GM12878 (cell line): ENCODE measurements around the gene SULT2B1. TPM values are rescaled to one million over a fixed set of nuclear protein-coding genes. Genes with fewer than 3 reads are reported as not detected.

ENCODE experiments used
- ATAC-seq: fragments of 200-7000 bp; cut with Tn5 transposase; 3 replicates; pipeline ENCODE4 v1.9.1; 2020; ENCODE audit warnings: mild to moderate bottlenecking, moderate library complexity
- BruUV-seq: library from RNA; stranded (reverse); fragments of 400-500 nt; replicated peaks from 2 replicates; lab custom pipeline; 2021; lab: Mats Ljungman, UMichigan
- CTCF ChIA-PET: fragments of 300-600 bp; sonication (Branson Sonifier 250); formaldehyde crosslinking; extraction: SDS; loops from one replicate; lab custom pipeline; 2021; ENCODE audit warnings: inconsistent platforms; lab: Yijun Ruan, JAX
- POLR2A ChIA-PET: fragments of 350-600 bp; formaldehyde crosslinking; extraction: SDS; loops from one replicate; lab custom pipeline; 2021; ENCODE audit warnings: inconsistent platforms; lab: Charles Lee
- RAD21 ChIA-PET: fragments of 300-600 bp; sonication (Branson Sonifier 250); formaldehyde crosslinking; loops from one replicate; lab custom pipeline; 2023; ENCODE audit warnings: antibody characterized with exemption; ENCODE audit not compliant: unreplicated experiment; lab: Charles Lee
- SMC1A ChIA-PET: fragments of 300-600 bp; sonication (Branson Sonifier 250); formaldehyde crosslinking; loops from one replicate; lab custom pipeline; 2023; ENCODE audit not compliant: unreplicated experiment, uncharacterized antibody; lab: Charles Lee
- DNase-seq: peaks from one replicate; pipeline ENCODE4 v3.0.0-alpha.2; 2011; ENCODE audit warnings: low read depth, low spot score
- FAIRE-seq: peaks from 3 replicates; lab custom pipeline; 2011; peaks lifted over from hg19 to GRCh38; lab: Jason Lieb, UNC
- H2AFZ ChIP-seq: 2 replicates; pipeline ENCODE4 v1.6.0; 2011; ENCODE audit warnings: low read depth, low read length, control low read depth; ENCODE audit not compliant: control insufficient read depth
- H3K27ac ChIP-seq: 2 replicates; pipeline ENCODE4 v1.5.1; 2011; ENCODE audit warnings: control low read depth; ENCODE audit not compliant: control insufficient read depth, insufficient read depth
- H3K27me3 ChIP-seq, 2 experiments: replicated peaks in 1 of 2; 2 replicates each; pipeline versions ENCODE4 v1.6.0 to v1.6.1; 2011; ENCODE audit warnings: low read length in 1 of 2; ENCODE audit not compliant: control insufficient read depth in 2 of 2, insufficient read depth in 2 of 2
- H3K36me3 ChIP-seq, 2 experiments: 2 replicates each; pipeline ENCODE4 v1.5.1; 2011; ENCODE audit warnings: low read length in 1 of 2; ENCODE audit not compliant: control insufficient read depth in 2 of 2, insufficient read depth in 2 of 2
- H3K4me1 ChIP-seq: 2 replicates; pipeline ENCODE4 v1.6.1; 2011; ENCODE audit warnings: mild to moderate bottlenecking, low read length, moderate library complexity, mixed read lengths; ENCODE audit not compliant: control insufficient read depth, insufficient read depth
- H3K4me2 ChIP-seq: 2 replicates; pipeline ENCODE4 v1.6.0; 2011; ENCODE audit warnings: control low read depth; ENCODE audit not compliant: control insufficient read depth, insufficient read depth
- H3K4me3 ChIP-seq: fragments of 200-600 bp; sonication (generic); 2 replicates; pipeline ENCODE4 v1.5.1; 2016
- H3K79me2 ChIP-seq: 2 replicates; pipeline ENCODE4 v1.6.0; 2011; ENCODE audit warnings: low read length; ENCODE audit not compliant: control insufficient read depth, insufficient read depth
- H3K9ac ChIP-seq: 2 replicates; pipeline ENCODE4 v1.8.0; 2011; ENCODE audit warnings: low read length, control low read depth, mixed read lengths; ENCODE audit not compliant: control insufficient read depth, insufficient read depth
- H3K9me3 ChIP-seq: replicated peaks from 3 replicates; pipeline ENCODE4 v1.5.1; 2011; ENCODE audit warnings: mild to moderate bottlenecking, low read length; ENCODE audit not compliant: control insufficient read depth, insufficient read depth
- H4K20me1 ChIP-seq: 2 replicates; pipeline ENCODE4 v1.6.0; 2011; ENCODE audit not compliant: control insufficient read depth, insufficient read depth
- CEBPZ ChIP-seq: fragments of 150-350 bp; IDR thresholded peaks from 2 replicates; pipeline ENCODE4 v1.6.1; 2016; ENCODE audit warnings: low read depth, low read length
- CREM ChIP-seq: IDR thresholded peaks from 2 replicates; pipeline ENCODE4 v1.6.1; 2014; ENCODE audit warnings: antibody characterized with exemption, low read depth
- IRF4 ChIP-seq: IDR thresholded peaks from 2 replicates; pipeline ENCODE4 v1.6.1; 2011; ENCODE audit warnings: low read depth, low read length
- MTA2 ChIP-seq: fragments of 450-650 bp; IDR thresholded peaks from 2 replicates; pipeline ENCODE4 v1.6.1; 2016; ENCODE audit warnings: low read depth, mild to moderate bottlenecking, moderate library complexity
- PKNOX1 ChIP-seq: fragments of 450-650 bp; IDR thresholded peaks from 2 replicates; pipeline ENCODE4 v1.6.1; 2016; ENCODE audit warnings: mild to moderate bottlenecking
- RAD21 ChIP-seq: IDR thresholded peaks from 2 replicates; pipeline ENCODE4 v1.6.1; 2011; ENCODE audit warnings: mild to moderate bottlenecking, low read depth, low read length, moderate library complexity; ENCODE audit not compliant: insufficient read depth
- SKIL ChIP-seq: fragments of 450-650 bp; IDR thresholded peaks from 2 replicates; pipeline ENCODE4 v1.6.1; 2017; ENCODE audit warnings: mild to moderate bottlenecking, low read depth, inconsistent platforms; ENCODE audit not compliant: poor library complexity, severe bottlenecking
- SMAD1 ChIP-seq: fragments of 450-650 bp; IDR thresholded peaks from 2 replicates; pipeline ENCODE4 v1.6.1; 2018; ENCODE audit warnings: mild to moderate bottlenecking, low read depth; ENCODE audit not compliant: partially characterized antibody
- SMARCA5 ChIP-seq: fragments of 450-650 bp; IDR thresholded peaks from 2 replicates; pipeline ENCODE4 v1.6.1; 2017; ENCODE audit warnings: mild to moderate bottlenecking
- SUZ12 ChIP-seq: fragments of 200-600 bp; sonication (generic); IDR thresholded peaks from one replicate; pipeline ENCODE4 v1.6.1; 2018; ENCODE audit warnings: antibody characterized with exemption, mild to moderate bottlenecking; ENCODE audit not compliant: unreplicated experiment
- WGBS: methylation state at CpG from one replicate; pipeline ENCODE4 v1.1.6; 2016; ENCODE audit warnings: low lambda C conversion rate; ENCODE audit not compliant: insufficient replicate concordance, insufficient coverage; ENCODE audit errors: missing lambda C conversion rate; 5-methylcytosine and 5-hydroxymethylcytosine counted together
- in situ Hi-C: fragments of 300-500 bp; cut with MboI; formaldehyde crosslinking; loops from 9 replicates; pipeline ENCODE4 v1.14.3; 2018; ENCODE audit warnings: mixed read lengths
- intact Hi-C: fragments of 100-400 bp; cut with micrococcal nuclease; formaldehyde crosslinking; loops from one replicate; pipeline ENCODE4 v1.14.2; 2022; ENCODE audit not compliant: unreplicated experiment
- polyA plus RNA-seq, 11 experiments: library from polyadenylated mRNA; depleted of rRNA in 4 of 11; unstranded in 6 of 11; stranded (reverse) in 5 of 11; fragments of >200 nt; fragmentation: Nextera tagmentation in 4 of 11; fragmentation: Illumina TruSeq in 1 of 11; extraction: Ambion mirVana in 4 of 11; extraction: Trizol in 1 of 11; gene quantifications; 1 replicate in 1 of 11; 2 replicates in 10 of 11; pipeline versions ENCODE4 v1.2.1 to v1.2.3, GENCODE V29; 2011 to 2016; ENCODE audit warnings: inconsistent platforms in 2 of 11, missing spikeins in 2 of 11, low read depth in 1 of 11
- total RNA-seq, 4 experiments: library from RNA; depleted of rRNA in 3 of 4; stranded (reverse); fragments of >200 nt in 3 of 4; fragmentation: Illumina TruSeq in 1 of 4; extraction: Trizol in 1 of 4; gene quantifications; 2 replicates each; pipeline versions ENCODE4 v1.2.1 to v1.2.3, GENCODE V29; 2013 to 2021
- TF ChIP-seq, protein P1 (sequence below): fragments of 450-650 bp; conservative IDR thresholded peaks from 2 replicates; pipeline ENCODE4 v1.6.1; 2017; ENCODE audit warnings: mild to moderate bottlenecking, moderate library complexity
- TF ChIP-seq, protein P2 (sequence below): IDR thresholded peaks from 2 replicates; pipeline ENCODE4 v1.6.1; 2011; ENCODE audit warnings: borderline replicate concordance, low read depth, mild to moderate bottlenecking, moderate library complexity, low read length; ENCODE audit not compliant: insufficient read depth, poor library complexity, severe bottlenecking

The SULT2B1 gene
- total and polyA plus RNA-seq, 10 of the 15 experiments (the other 5 are each of a cell fraction or from before 2014, with no cell fraction given), result 0.11 to 0.14 TPM; not detected in 8

GRCh38 chr19:48608798-48609263 lies 56.9 kb downstream of the SULT2B1 start:
- in situ Hi-C loops (no loop called here), intact Hi-C loops (no loop called here)
- ChIA-PET POLR2A (interaction anchor here (0.7 to 1.7 kb wide), 10 partner anchors 9 to 275 kb away, joined by 3 to 11 read pairs (median 4); partner anchors contain the start of gene SPHK2), SMC1A (interaction anchor here (0.6 to 2.3 kb wide), 11 partner anchors 14 to 157 kb away, joined by 3 to 6 read pairs (median 3); no protein-coding TSS in a partner anchor), CTCF (interaction anchor here (0.6 to 2.7 kb wide), 16 partner anchors 9 to 647 kb away, joined by 3 to 26 read pairs (median 5); partner anchors contain the start of gene CA11), RAD21 (interaction anchor here (0.6 to 2.4 kb wide), 16 partner anchors 9 to 295 kb away, joined by 3 to 16 read pairs (median 4); partner anchors contain the start of genes CA11, RPL18 and SPHK2)
- DNase-seq (no peak), ATAC-seq (peak; percentile 93), FAIRE-seq (peak; percentile 84)
- no TSS peak for BruUV-seq
- 2% methylated on average over 9 of the region's 9 CpGs for WGBS
- Histone ChIP-seq H3K4me3 (no peak overlapping the region), H3K36me3 (peaks cover 0 to 5% of the 10 kb centered on the region in 2 experiments; a peak in 2 of 4 replicates), H3K4me1 (no peaks in the 10 kb centered on the region), H3K9ac (no peak overlapping the region), H4K20me1 (no peaks in the 10 kb centered on the region), H3K9me3 (no peaks in the 10 kb centered on the region), H3K4me2 (0 out of 2 replicates have a peak overlapping the region, but pooled peaks have one; percentile 26), H3K27ac (no peak overlapping the region), H3K79me2 (no peaks in the 10 kb centered on the region), H3K27me3 (no peaks in the 10 kb centered on the region), H2AFZ (peak overlapping the region; percentile 59)
- TF ChIP-seq CREM (no peak), MTA2 (peak; percentile 42), CEBPZ (no peak), SKIL (peak; percentile 34), SMARCA5 (peak; percentile 56; the same call in 1 of the 2 replicates), SMAD1 (no peak), SUZ12 (no peak), RAD21 (peak; percentile 74), IRF4 (0 out of 2 replicates have a peak, but pooled peaks have one; percentile 13), PKNOX1 (0 out of 2 replicates have a peak, but pooled peaks have one; percentile 34)
- TF ChIP-seq, protein P1, sequence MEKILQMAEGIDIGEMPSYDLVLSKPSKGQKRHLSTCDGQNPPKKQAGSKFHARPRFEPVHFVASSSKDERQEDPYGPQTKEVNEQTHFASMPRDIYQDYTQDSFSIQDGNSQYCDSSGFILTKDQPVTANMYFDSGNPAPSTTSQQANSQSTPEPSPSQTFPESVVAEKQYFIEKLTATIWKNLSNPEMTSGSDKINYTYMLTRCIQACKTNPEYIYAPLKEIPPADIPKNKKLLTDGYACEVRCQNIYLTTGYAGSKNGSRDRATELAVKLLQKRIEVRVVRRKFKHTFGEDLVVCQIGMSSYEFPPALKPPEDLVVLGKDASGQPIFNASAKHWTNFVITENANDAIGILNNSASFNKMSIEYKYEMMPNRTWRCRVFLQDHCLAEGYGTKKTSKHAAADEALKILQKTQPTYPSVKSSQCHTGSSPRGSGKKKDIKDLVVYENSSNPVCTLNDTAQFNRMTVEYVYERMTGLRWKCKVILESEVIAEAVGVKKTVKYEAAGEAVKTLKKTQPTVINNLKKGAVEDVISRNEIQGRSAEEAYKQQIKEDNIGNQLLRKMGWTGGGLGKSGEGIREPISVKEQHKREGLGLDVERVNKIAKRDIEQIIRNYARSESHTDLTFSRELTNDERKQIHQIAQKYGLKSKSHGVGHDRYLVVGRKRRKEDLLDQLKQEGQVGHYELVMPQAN, result no peak
- TF ChIP-seq, protein P2, sequence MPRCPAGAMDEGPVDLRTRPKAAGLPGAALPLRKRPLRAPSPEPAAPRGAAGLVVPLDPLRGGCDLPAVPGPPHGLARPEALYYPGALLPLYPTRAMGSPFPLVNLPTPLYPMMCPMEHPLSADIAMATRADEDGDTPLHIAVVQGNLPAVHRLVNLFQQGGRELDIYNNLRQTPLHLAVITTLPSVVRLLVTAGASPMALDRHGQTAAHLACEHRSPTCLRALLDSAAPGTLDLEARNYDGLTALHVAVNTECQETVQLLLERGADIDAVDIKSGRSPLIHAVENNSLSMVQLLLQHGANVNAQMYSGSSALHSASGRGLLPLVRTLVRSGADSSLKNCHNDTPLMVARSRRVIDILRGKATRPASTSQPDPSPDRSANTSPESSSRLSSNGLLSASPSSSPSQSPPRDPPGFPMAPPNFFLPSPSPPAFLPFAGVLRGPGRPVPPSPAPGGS, result no peak
